Superior temporal gyrus (tissue), 1 donor: Measurements from ENCODE around the gene KCNJ2.

Experiments
- DNase-seq: peaks from one replicate; pipeline ENCODE4 v3.0.0-alpha.2; 2016; ENCODE audit errors: extremely low spot score

The KCNJ2 gene

GRCh38 chr17:70168977-70169708 is at the start of gene KCNJ2:
KCNJ2 (plus strand) TSS chr17:70169532; CDS start chr17:70175040, 5,508 bp downstream.
- DNase-seq = peak; percentile 93

- DNase-seq = no peak
These were observed 49.8 kb upstream of the KCNJ2 start for GRCh38 chr17:70119545-70119944.

- DNase-seq = no peak
These were observed 49.3 kb upstream of the KCNJ2 start for GRCh38 chr17:70119983-70120382.

- no peak for DNase-seq
These were observed 48.9 kb upstream of the KCNJ2 start for GRCh38 chr17:70120425-70120824.

GRCh38 chr17:70121126-70121525 is 48.2 kb upstream of the KCNJ2 start:
- no peak for DNase-seq

GRCh38 chr17:70123193-70123592 is 46.1 kb upstream of the KCNJ2 start:
- no peak for DNase-seq

GRCh38 chr17:70124723-70125122 is 44.6 kb upstream of the KCNJ2 start:
- no peak for DNase-seq

GRCh38 chr17:70127221-70127873 is 42.0 kb upstream of the KCNJ2 start:
- no peak for DNase-seq

GRCh38 chr17:70128727-70129238 is 40.5 kb upstream of the KCNJ2 start:
- DNase-seq = no peak

- DNase-seq = no peak
These were observed 39.0 kb upstream of the KCNJ2 start for GRCh38 chr17:70130289-70130688.

- DNase-seq = no peak
These were observed 36.8 kb upstream of the KCNJ2 start for GRCh38 chr17:70132505-70132904.

- DNase-seq = no peak
These were observed 35.3 kb upstream of the KCNJ2 start for GRCh38 chr17:70134042-70134441.

- no peak for DNase-seq
These were observed 34.6 kb upstream of the KCNJ2 start for GRCh38 chr17:70134777-70135176.

- DNase-seq = no peak
These were observed 33.2 kb upstream of the KCNJ2 start for GRCh38 chr17:70136131-70136530.

- peak; percentile 74 for DNase-seq
These were observed 31.7 kb upstream of the KCNJ2 start for GRCh38 chr17:70137451-70138230.

- no peak for DNase-seq
These were observed 31.0 kb upstream of the KCNJ2 start for GRCh38 chr17:70138291-70138865.

- DNase-seq = no peak
These were observed 29.8 kb upstream of the KCNJ2 start for GRCh38 chr17:70139449-70139993.

- DNase-seq = peak; percentile 84
These were observed 25.0 kb upstream of the KCNJ2 start for GRCh38 chr17:70144260-70144846.

GRCh38 chr17:70153210-70153609 is 16.1 kb upstream of the KCNJ2 start:
- no peak for DNase-seq

GRCh38 chr17:70157151-70157550 is 12.2 kb upstream of the KCNJ2 start:
- peak; percentile 75 for DNase-seq

- no peak for DNase-seq
These were observed 11.2 kb upstream of the KCNJ2 start for GRCh38 chr17:70158180-70158579.
